ENCODE data around the gene LACTBL1. TPM values are rescaled to one million over a fixed set of nuclear protein-coding genes. Genes with fewer than 3 reads are reported as not detected.

Gene LACTBL1
- total RNA-seq, 5 donors from 2014 or later (not counting 1 experiment from before 2014, with no cell fraction given), result not detected

DNA sequence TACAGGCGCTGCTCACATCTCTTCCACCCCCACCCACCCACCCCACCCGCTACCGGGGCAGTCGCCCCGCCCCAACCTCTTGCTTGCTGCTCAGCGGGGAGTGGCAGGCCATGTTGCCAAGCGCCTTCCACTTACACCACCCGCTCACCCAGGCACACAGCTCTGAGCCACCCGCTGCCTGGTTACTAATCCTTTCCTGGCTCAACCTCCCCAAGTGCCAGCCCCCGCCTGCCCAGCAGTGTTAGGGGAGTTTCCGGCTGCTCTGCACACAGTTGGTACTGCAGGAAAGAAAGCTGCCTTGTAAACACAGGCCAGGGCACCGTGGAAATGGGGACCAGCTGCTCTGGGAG is 56.2 kb downstream of the LACTBL1 start:
- Mint-ChIP-seq H3K4me1 (no peaks in the 10 kb centered on the region), H3K9me3 (no peaks in the 10 kb centered on the region), H3K27me3 (peaks cover 10 to 14% of the 10 kb centered on the region in 2 donors), H3K27ac (no peak overlapping the region), H3K36me3 (no peaks in the 10 kb centered on the region), H3K4me3 (no peak overlapping the region)
- no peaks in the 10 kb centered on the region for H3K36me3 ChIP-seq (ENCODE audit: control insufficient read depth in 2 of 2, extremely low read depth in 1 of 2, insufficient read depth in 1 of 2, low read length in 1 of 2)
- 73% methylated on average over 11 of the region's 12 CpGs for WGBS (ENCODE audit: insufficient coverage)
- ATAC-seq (replicated peaks in 1 of 4) (no peak), DNase-seq (no peak)
- CTCF ChIA-PET, result no interaction called here
- POLR2A ChIA-PET, result no interaction called here
- H3K4me3 ChIP-seq (ENCODE audit: control insufficient read depth in 1 of 2, extremely low read depth in 1 of 2, low read length in 1 of 2), result no peak overlapping the region
- no peaks in the 10 kb centered on the region for H3K9me3 ChIP-seq
- peaks cover 0 to 23% of the 10 kb centered on the region in 2 experiments for H3K27me3 ChIP-seq (replicated peaks in 1 of 2; ENCODE audit: control insufficient read depth in 2 of 2, extremely low read depth in 1 of 2, insufficient read depth in 2 of 2, low read length in 1 of 2)
- no peak overlapping the region for H3K27ac ChIP-seq (ENCODE audit: low read length)
- no peaks in the 10 kb centered on the region for H3K4me1 ChIP-seq (ENCODE audit: control insufficient read depth in 1 of 2, extremely low read depth in 1 of 2, insufficient read depth in 2 of 2, low read length in 2 of 2)

GRCh38 chr1:22915816-22916470 is 56.7 kb downstream of the LACTBL1 start:
- Mint-ChIP-seq H3K4me3 (no peak overlapping the region), H3K9me3 (no peaks in the 10 kb centered on the region), H3K4me1 (no peaks in the 10 kb centered on the region), H3K27ac (no peak overlapping the region), H3K36me3 (no peaks in the 10 kb centered on the region), H3K27me3 (peaks cover 10 to 14% of the 10 kb centered on the region in 2 donors)
- Histone ChIP-seq H3K4me3 (ENCODE audit: control insufficient read depth in 1 of 2, extremely low read depth in 1 of 2, low read length in 1 of 2) (no peak overlapping the region), H3K4me1 (ENCODE audit: control insufficient read depth in 1 of 2, extremely low read depth in 1 of 2, insufficient read depth in 2 of 2, low read length in 2 of 2) (no peaks in the 10 kb centered on the region), H3K27me3 (replicated peaks in 1 of 2; ENCODE audit: control insufficient read depth in 2 of 2, extremely low read depth in 1 of 2, insufficient read depth in 2 of 2, low read length in 1 of 2) (peaks cover 0 to 25% of the 10 kb centered on the region in 2 experiments), H3K9me3 (no peaks in the 10 kb centered on the region), H3K27ac (ENCODE audit: low read length) (no peak overlapping the region), H3K36me3 (ENCODE audit: control insufficient read depth in 2 of 2, extremely low read depth in 1 of 2, insufficient read depth in 1 of 2, low read length in 1 of 2) (no peaks in the 10 kb centered on the region)
- ATAC-seq (replicated peaks in 1 of 4) (no peak), DNase-seq (no peak)
- ChIA-PET POLR2A (no interaction called here), CTCF (no interaction called here)
- WGBS (ENCODE audit: insufficient coverage), result 48% methylated on average over 14 of the region's 15 CpGs

GRCh38 chr1:22915231-22915630 is 57.4 kb downstream of the LACTBL1 start:
- Histone ChIP-seq H3K4me3 (ENCODE audit: control insufficient read depth in 1 of 2, extremely low read depth in 1 of 2, low read length in 1 of 2) (no peak overlapping the region), H3K27me3 (replicated peaks in 1 of 2; ENCODE audit: control insufficient read depth in 2 of 2, extremely low read depth in 1 of 2, insufficient read depth in 2 of 2, low read length in 1 of 2) (peaks cover 0 to 19% of the 10 kb centered on the region in 2 experiments), H3K9me3 (no peaks in the 10 kb centered on the region), H3K36me3 (ENCODE audit: control insufficient read depth in 2 of 2, extremely low read depth in 1 of 2, insufficient read depth in 1 of 2, low read length in 1 of 2) (no peaks in the 10 kb centered on the region), H3K4me1 (ENCODE audit: control insufficient read depth in 1 of 2, extremely low read depth in 1 of 2, insufficient read depth in 2 of 2, low read length in 2 of 2) (no peaks in the 10 kb centered on the region), H3K27ac (ENCODE audit: low read length) (no peak overlapping the region)
- DNase-seq (no peak), ATAC-seq (replicated peaks in 1 of 4) (no peak)
- Mint-ChIP-seq H3K4me1 (no peaks in the 10 kb centered on the region), H3K9me3 (no peaks in the 10 kb centered on the region), H3K4me3 (no peak overlapping the region), H3K27ac (no peak overlapping the region), H3K27me3 (peaks cover 10 to 14% of the 10 kb centered on the region in 2 donors), H3K36me3 (no peaks in the 10 kb centered on the region)
- POLR2A ChIA-PET, result no interaction called here
- CTCF ChIA-PET, result no interaction called here
- WGBS (ENCODE audit: insufficient coverage), result 58% methylated on average over 5 of the region's 7 CpGs

- CTCF ChIA-PET, result no interaction called here
- no peak overlapping the region for H3K4me3 Mint-ChIP-seq
- peaks cover 10 to 14% of the 10 kb centered on the region in 2 donors for H3K27me3 Mint-ChIP-seq
Observed at GRCh38 chr1:22914633-22915217, 57.9 kb downstream of the LACTBL1 start.

GRCh38 chr1:22914156-22914555 is 58.5 kb downstream of the LACTBL1 start:
- Mint-ChIP-seq H3K27ac (no peak overlapping the region), H3K9me3 (no peaks in the 10 kb centered on the region), H3K36me3 (no peaks in the 10 kb centered on the region), H3K4me3 (no peak overlapping the region), H3K4me1 (no peaks in the 10 kb centered on the region), H3K27me3 (peaks cover 10 to 14% of the 10 kb centered on the region in 2 donors)
- POLR2A ChIA-PET, result no interaction called here
- ATAC-seq (replicated peaks in 1 of 4), result no peak
- no peak overlapping the region for H3K4me3 ChIP-seq (ENCODE audit: control insufficient read depth in 1 of 2, extremely low read depth in 1 of 2, low read length in 1 of 2)
- DNase-seq, result no peak
- no peaks in the 10 kb centered on the region for H3K36me3 ChIP-seq (ENCODE audit: control insufficient read depth in 2 of 2, extremely low read depth in 1 of 2, insufficient read depth in 1 of 2, low read length in 1 of 2)
- H3K9me3 ChIP-seq, result no peaks in the 10 kb centered on the region
- peaks cover 0 to 22% of the 10 kb centered on the region in 2 experiments for H3K27me3 ChIP-seq (replicated peaks in 1 of 2; ENCODE audit: control insufficient read depth in 2 of 2, extremely low read depth in 1 of 2, insufficient read depth in 2 of 2, low read length in 1 of 2)
- no peak overlapping the region for H3K27ac ChIP-seq (ENCODE audit: low read length)
- CTCF ChIA-PET, result no interaction called here
- 88% methylated on average over 10 of the region's 10 CpGs for WGBS (ENCODE audit: insufficient coverage)
- no peaks in the 10 kb centered on the region for H3K4me1 ChIP-seq (ENCODE audit: control insufficient read depth in 1 of 2, extremely low read depth in 1 of 2, insufficient read depth in 2 of 2, low read length in 2 of 2)

More at GRCh38 chr1:22914633-22915217, 57.9 kb downstream of the LACTBL1 start:
- Mint-ChIP-seq H3K9me3 (no peaks in the 10 kb centered on the region), H3K27ac (no peak overlapping the region), H3K36me3 (no peaks in the 10 kb centered on the region), H3K4me1 (no peaks in the 10 kb centered on the region)
- Histone ChIP-seq H3K36me3 (ENCODE audit: control insufficient read depth in 2 of 2, extremely low read depth in 1 of 2, insufficient read depth in 1 of 2, low read length in 1 of 2) (no peaks in the 10 kb centered on the region), H3K27ac (ENCODE audit: low read length) (no peak overlapping the region), H3K9me3 (no peaks in the 10 kb centered on the region), H3K27me3 (replicated peaks in 1 of 2; ENCODE audit: control insufficient read depth in 2 of 2, extremely low read depth in 1 of 2, insufficient read depth in 2 of 2, low read length in 1 of 2) (peaks cover 0 to 19% of the 10 kb centered on the region in 2 experiments), H3K4me3 (ENCODE audit: control insufficient read depth in 1 of 2, extremely low read depth in 1 of 2, low read length in 1 of 2) (no peak overlapping the region), H3K4me1 (ENCODE audit: control insufficient read depth in 1 of 2, extremely low read depth in 1 of 2, insufficient read depth in 2 of 2, low read length in 2 of 2) (no peaks in the 10 kb centered on the region)
- DNase-seq, result no peak
- no peak for ATAC-seq (replicated peaks in 1 of 4)
- POLR2A ChIA-PET, result no interaction called here
- 85% methylated on average over 4 of the region's 8 CpGs for WGBS (ENCODE audit: insufficient coverage)

GRCh38 chr1:22913421-22914141 is 59.1 kb downstream of the LACTBL1 start:
- H3K4me1 ChIP-seq (ENCODE audit: control insufficient read depth in 1 of 2, extremely low read depth in 1 of 2, insufficient read depth in 2 of 2, low read length in 2 of 2), result no peaks in the 10 kb centered on the region
- no peaks in the 10 kb centered on the region for H3K9me3 Mint-ChIP-seq
- no peak overlapping the region for H3K27ac Mint-ChIP-seq
- CTCF ChIA-PET, result no interaction called here
- ATAC-seq (replicated peaks in 1 of 4), result no peak
- no peaks in the 10 kb centered on the region for H3K9me3 ChIP-seq
- H3K27me3 Mint-ChIP-seq, result peaks cover 11 to 14% of the 10 kb centered on the region in 2 donors
- no peak overlapping the region for H3K27ac ChIP-seq (ENCODE audit: low read length)
- H3K4me1 Mint-ChIP-seq, result no peaks in the 10 kb centered on the region
- no peaks in the 10 kb centered on the region for H3K36me3 Mint-ChIP-seq
- 78% methylated on average over 14 of the region's 24 CpGs for WGBS (ENCODE audit: insufficient coverage)
- POLR2A ChIA-PET, result no interaction called here
- peaks cover 0 to 26% of the 10 kb centered on the region in 2 experiments for H3K27me3 ChIP-seq (replicated peaks in 1 of 2; ENCODE audit: control insufficient read depth in 2 of 2, extremely low read depth in 1 of 2, insufficient read depth in 2 of 2, low read length in 1 of 2)
- no peak for DNase-seq
- H3K4me3 ChIP-seq (ENCODE audit: control insufficient read depth in 1 of 2, extremely low read depth in 1 of 2, low read length in 1 of 2), result no peak overlapping the region
- H3K36me3 ChIP-seq (ENCODE audit: control insufficient read depth in 2 of 2, extremely low read depth in 1 of 2, insufficient read depth in 1 of 2, low read length in 1 of 2), result no peaks in the 10 kb centered on the region
- H3K4me3 Mint-ChIP-seq, result no peak overlapping the region

Measured in T-cell (primary cell).